Activated naive CD4-positive, alpha-beta T cell treated with anti-CD3 and anti-CD28 coated beads, Interleukin-2, amount 10 ng/mL, durations not matched to agents 7 days and 5 days (primary cell): ENCODE data around the gene AKR1D1.
"Not testable (repeated sequence)": the region's sequence is repeated elsewhere in the genome, so short reads cannot be mapped to it uniquely, and the experiment has no call there.

Experiments used
- CTCF ChIA-PET: fragments of 350-600 bp; sonication (Branson Sonifier 250); formaldehyde crosslinking; loops from one replicate; lab custom pipeline; 2021; ENCODE audit warnings: antibody characterized with exemption; lab: Charles Lee
- DNase-seq: peaks from one replicate; pipeline ENCODE4 v3.0.0-alpha.2; 2020
- H3K27ac Mint-ChIP-seq: one replicate; pipeline ENCODE4 v1.8.0; 2021; ENCODE audit warnings: mild to moderate bottlenecking, moderate library complexity, mixed read lengths
- H3K27me3 Mint-ChIP-seq: one replicate; pipeline ENCODE4 v1.8.0; 2021; ENCODE audit warnings: mild to moderate bottlenecking, mixed read lengths
- H3K36me3 Mint-ChIP-seq: one replicate; pipeline ENCODE4 v1.8.0; 2021; ENCODE audit warnings: mixed read lengths
- H3K4me1 Mint-ChIP-seq: one replicate; pipeline ENCODE4 v1.8.0; 2021; ENCODE audit warnings: mixed read lengths
- H3K4me3 Mint-ChIP-seq: one replicate; pipeline ENCODE4 v1.8.0; 2021; ENCODE audit warnings: mild to moderate bottlenecking, moderate library complexity, mixed read lengths
- H3K9me3 Mint-ChIP-seq: one replicate; pipeline ENCODE4 v1.8.0; 2021; ENCODE audit warnings: mixed read lengths

Gene AKR1D1

DNA sequence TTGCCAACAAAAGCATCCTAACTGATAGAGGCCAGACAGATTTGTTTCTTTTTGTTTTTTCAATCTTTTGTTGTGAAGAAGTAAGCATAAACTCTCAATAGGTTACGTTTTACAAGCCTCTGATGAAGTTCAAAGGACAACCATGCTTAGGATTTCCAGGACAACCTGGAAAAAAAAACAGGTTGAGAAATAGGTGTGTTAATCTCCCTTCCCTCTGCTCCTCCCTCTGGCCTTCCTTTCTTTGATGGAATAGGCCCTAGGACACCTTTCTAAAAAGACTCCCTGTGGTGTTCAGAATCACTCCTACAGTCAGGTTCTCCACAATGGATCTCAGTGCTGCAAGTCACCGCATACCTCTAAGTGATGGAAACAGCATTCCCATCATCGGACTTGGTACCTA lies at the start of gene AKR1D1:
Gene AKR1D1 (plus strand): TSS at position 264 of the 400 bp plus-strand sequence. CDS start 60 bp downstream, at position 324.
- DNase-seq: no peak
- Mint-ChIP-seq H3K4me3 (no peak within 1 kb of the TSS), H3K9me3 (no peaks in the 10 kb centered on the region), H3K27ac (no peak within 1 kb of the TSS), H3K36me3 (no peaks in the 10 kb centered on the region), H3K4me1 (no peaks in the 10 kb centered on the region), H3K27me3 (peaks cover 7% of the 10 kb centered on the region)
- CTCF ChIA-PET: no interaction called here

GRCh38 chr7:138027100-138027499 lies 49.2 kb upstream of the AKR1D1 start:
- no peak overlapping the region for H3K27ac Mint-ChIP-seq
- no peak overlapping the region for H3K4me3 Mint-ChIP-seq
- peaks cover 11% of the 10 kb centered on the region for H3K9me3 Mint-ChIP-seq
- CTCF ChIA-PET: interaction anchor here (1.0 kb wide), 1 partner anchor 9 kb away, joined by 3 read pairs; no protein-coding TSS in a partner anchor
- no peak for DNase-seq
- peaks cover 11% of the 10 kb centered on the region for H3K4me1 Mint-ChIP-seq
- peaks cover 5% of the 10 kb centered on the region for H3K36me3 Mint-ChIP-seq
- peaks cover 9% of the 10 kb centered on the region for H3K27me3 Mint-ChIP-seq

DNA sequence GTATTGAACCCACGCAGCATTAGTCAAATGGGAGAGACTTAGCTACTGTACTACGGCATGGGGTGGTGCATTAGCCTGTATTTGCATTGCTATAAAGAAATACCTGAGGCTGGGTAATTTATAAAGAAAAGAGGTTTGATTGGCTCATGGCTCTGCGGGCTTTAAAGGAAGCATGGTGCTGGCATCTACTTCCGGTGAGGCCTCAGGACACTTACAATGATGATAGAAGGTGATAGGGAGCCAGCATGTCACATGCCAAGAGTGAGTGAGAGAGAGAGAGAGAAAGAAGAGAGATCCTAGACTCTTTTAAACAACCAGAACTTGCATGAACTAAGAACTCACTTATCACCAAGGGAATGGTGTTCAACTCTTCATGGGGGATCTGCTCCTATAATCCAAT lies 47.1 kb upstream of the AKR1D1 start:
- Mint-ChIP-seq H3K4me3 (no peak overlapping the region), H3K9me3 (peaks cover 9% of the 10 kb centered on the region), H3K36me3 (peaks cover 5% of the 10 kb centered on the region), H3K27ac (no peak overlapping the region), H3K4me1 (peaks cover 5% of the 10 kb centered on the region), H3K27me3 (peaks cover 9% of the 10 kb centered on the region)
- no peak for DNase-seq
- CTCF ChIA-PET: no interaction called here

GRCh38 chr7:138029941-138030340 lies 46.3 kb upstream of the AKR1D1 start:
- peaks cover 9% of the 10 kb centered on the region for H3K9me3 Mint-ChIP-seq
- peaks cover 4% of the 10 kb centered on the region for H3K36me3 Mint-ChIP-seq
- peaks cover 9% of the 10 kb centered on the region for H3K27me3 Mint-ChIP-seq
- DNase-seq: no peak
- H3K27ac Mint-ChIP-seq: no peak overlapping the region
- peaks cover 2% of the 10 kb centered on the region for H3K4me1 Mint-ChIP-seq
- H3K4me3 Mint-ChIP-seq: no peak overlapping the region
- CTCF ChIA-PET: no interaction called here

DNA sequence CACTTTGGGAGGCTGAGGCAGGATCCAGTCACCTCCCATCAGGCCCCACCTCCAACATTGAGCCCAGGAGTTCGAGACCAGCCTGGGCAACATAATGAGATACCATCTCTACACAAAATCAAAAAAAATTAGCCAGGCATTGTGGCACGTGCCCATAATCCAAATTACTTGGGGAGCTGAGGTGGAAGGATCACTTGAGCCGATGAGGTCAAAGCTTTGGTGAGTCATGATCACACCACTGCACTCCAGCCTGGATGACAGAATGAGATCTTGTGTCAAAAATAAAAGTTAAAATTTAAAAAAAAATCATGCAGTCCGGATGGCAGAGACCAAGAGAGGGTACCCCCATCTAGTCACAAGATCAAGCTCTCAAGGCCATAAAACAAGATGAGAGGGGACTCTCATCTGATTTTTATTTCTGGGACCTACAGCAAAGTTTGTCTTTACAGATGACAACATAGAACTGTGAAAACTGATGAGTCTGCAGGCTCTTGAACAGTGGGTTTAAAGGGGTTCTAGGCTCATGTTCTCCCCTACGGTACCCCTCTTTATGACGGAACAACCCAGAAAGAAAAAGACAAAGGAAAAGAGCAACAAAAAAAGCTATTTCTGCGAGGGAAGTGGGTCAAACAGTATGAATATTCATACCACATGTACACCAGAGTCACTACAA lies 45.4 kb upstream of the AKR1D1 start:
- Mint-ChIP-seq H3K4me1 (no peaks in the 10 kb centered on the region), H3K27me3 (peaks cover 9% of the 10 kb centered on the region), H3K9me3 (peaks cover 9% of the 10 kb centered on the region), H3K27ac (no peak overlapping the region), H3K4me3 (no peak overlapping the region), H3K36me3 (no peaks in the 10 kb centered on the region)
- DNase-seq: no peak
- CTCF ChIA-PET: no interaction called here

DNA sequence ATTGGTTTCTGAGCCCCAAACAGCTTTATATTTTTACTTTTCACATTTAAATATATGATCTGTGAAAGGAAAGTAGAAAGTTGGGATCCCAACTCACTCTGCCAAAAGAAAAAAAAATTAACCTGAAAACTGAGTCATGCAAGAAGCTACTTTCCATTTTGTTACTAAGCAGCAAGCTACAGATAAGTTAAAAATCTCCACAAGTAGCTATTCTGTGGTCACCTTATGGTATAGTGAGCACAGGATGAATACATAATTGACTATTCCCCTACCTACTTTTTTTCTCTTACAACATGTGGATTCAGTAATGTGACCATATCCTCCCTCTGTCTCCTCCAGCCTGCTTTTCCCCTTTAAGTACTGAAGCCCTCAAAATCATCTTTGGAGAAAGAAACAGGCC lies 44.1 kb upstream of the AKR1D1 start:
- DNase-seq: no peak
- H3K27me3 Mint-ChIP-seq: peaks cover 9% of the 10 kb centered on the region
- H3K4me1 Mint-ChIP-seq: no peaks in the 10 kb centered on the region
- H3K27ac Mint-ChIP-seq: no peak overlapping the region
- CTCF ChIA-PET: interaction anchor here (0.8 kb wide), 1 partner anchor 25 kb away, joined by 4 read pairs; no protein-coding TSS in a partner anchor
- no peak overlapping the region for H3K4me3 Mint-ChIP-seq
- peaks cover 10% of the 10 kb centered on the region for H3K9me3 Mint-ChIP-seq
- peaks cover 4% of the 10 kb centered on the region for H3K36me3 Mint-ChIP-seq

GRCh38 chr7:138032770-138033169 lies 43.5 kb upstream of the AKR1D1 start:
- no peak overlapping the region for H3K27ac Mint-ChIP-seq
- DNase-seq: no peak
- H3K9me3 Mint-ChIP-seq: peaks cover 10% of the 10 kb centered on the region
- H3K36me3 Mint-ChIP-seq: peaks cover 4% of the 10 kb centered on the region
- H3K27me3 Mint-ChIP-seq: peaks cover 9% of the 10 kb centered on the region
- CTCF ChIA-PET: interaction anchor here (0.8 kb wide), 1 partner anchor 25 kb away, joined by 4 read pairs; no protein-coding TSS in a partner anchor
- H3K4me1 Mint-ChIP-seq: no peaks in the 10 kb centered on the region
- H3K4me3 Mint-ChIP-seq: no peak overlapping the region

GRCh38 chr7:138033241-138033640 lies 43.0 kb upstream of the AKR1D1 start:
- Mint-ChIP-seq H3K27ac (no peak overlapping the region), H3K27me3 (peaks cover 9% of the 10 kb centered on the region), H3K4me1 (no peaks in the 10 kb centered on the region), H3K9me3 (peaks cover 10% of the 10 kb centered on the region), H3K4me3 (no peak overlapping the region), H3K36me3 (peaks cover 4% of the 10 kb centered on the region)
- no peak for DNase-seq
- CTCF ChIA-PET: no interaction called here

DNA sequence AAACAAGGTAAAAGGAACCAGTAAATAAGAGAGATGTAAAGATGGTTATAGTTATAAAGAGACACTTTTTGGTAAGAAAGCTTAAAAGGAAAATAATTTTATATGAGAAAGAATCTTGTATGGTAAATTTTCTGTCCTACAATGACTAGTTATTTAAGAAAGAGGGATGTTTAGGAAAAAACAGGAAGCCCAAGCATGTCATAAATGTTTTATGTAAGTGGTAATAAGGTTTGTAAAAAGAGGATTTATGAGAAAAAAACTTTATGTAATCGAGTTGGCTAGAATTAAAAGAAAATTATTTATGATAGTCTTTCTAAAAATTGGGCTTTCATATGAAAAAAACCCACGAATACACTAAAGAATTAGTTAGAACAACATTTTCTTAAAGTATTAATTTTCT lies 40.1 kb upstream of the AKR1D1 start:
- Mint-ChIP-seq H3K27me3 (peaks cover 8% of the 10 kb centered on the region), H3K4me3 (no peak overlapping the region), H3K27ac (no peak overlapping the region), H3K9me3 (peaks cover 13% of the 10 kb centered on the region), H3K4me1 (no peaks in the 10 kb centered on the region), H3K36me3 (peaks cover 4% of the 10 kb centered on the region)
- no peak for DNase-seq
- CTCF ChIA-PET: no interaction called here

DNA sequence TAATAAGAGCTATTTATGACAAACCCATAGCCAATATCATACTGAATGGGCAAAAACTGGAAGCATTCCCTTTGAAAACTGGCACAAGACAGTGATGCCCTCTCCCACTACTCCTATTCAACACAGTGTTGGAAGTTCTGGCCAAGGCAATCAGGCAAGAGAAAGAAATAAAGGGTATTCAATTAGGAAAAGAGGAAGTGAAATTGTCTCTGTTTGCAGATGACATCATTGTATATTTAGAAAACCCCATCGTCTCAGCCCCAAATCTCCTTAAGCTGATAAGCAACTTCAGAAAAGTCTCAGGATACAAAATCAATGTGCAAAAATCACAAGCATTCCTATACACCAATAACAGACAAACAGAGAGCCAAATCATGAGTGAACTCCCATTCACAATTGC lies 36.2 kb upstream of the AKR1D1 start:
- H3K9me3 Mint-ChIP-seq, H3K36me3 Mint-ChIP-seq, H3K4me1 Mint-ChIP-seq, CTCF ChIA-PET, H3K27ac Mint-ChIP-seq, H3K4me3 Mint-ChIP-seq, DNase-seq: not testable (repeated sequence)
- peaks cover 10% of the 10 kb centered on the region for H3K27me3 Mint-ChIP-seq

DNA sequence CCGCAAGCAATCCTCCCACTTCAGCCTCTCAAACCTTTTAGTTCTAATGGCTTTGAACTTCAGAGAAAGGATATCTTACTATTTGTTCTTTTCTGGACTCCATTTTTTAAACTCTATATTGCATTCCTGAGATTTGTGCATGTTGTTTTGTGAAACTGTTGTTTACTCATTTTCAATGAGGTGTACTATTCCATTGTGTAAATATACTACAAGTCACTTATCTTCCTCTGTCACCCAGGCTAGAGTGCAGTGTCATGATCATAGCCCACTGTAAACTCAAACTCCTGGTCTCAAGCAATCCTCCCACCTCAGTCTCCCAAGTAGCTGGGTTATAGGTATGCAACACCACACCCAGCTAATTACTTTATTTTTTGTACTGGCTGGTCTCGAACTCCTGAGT lies 31.4 kb upstream of the AKR1D1 start:
- Mint-ChIP-seq H3K4me3 (no peak overlapping the region), H3K36me3 (no peaks in the 10 kb centered on the region), H3K4me1 (no peaks in the 10 kb centered on the region), H3K27me3 (peaks cover 9% of the 10 kb centered on the region), H3K9me3 (no peaks in the 10 kb centered on the region), H3K27ac (no peak overlapping the region)
- CTCF ChIA-PET: no interaction called here
- DNase-seq: no peak

DNA sequence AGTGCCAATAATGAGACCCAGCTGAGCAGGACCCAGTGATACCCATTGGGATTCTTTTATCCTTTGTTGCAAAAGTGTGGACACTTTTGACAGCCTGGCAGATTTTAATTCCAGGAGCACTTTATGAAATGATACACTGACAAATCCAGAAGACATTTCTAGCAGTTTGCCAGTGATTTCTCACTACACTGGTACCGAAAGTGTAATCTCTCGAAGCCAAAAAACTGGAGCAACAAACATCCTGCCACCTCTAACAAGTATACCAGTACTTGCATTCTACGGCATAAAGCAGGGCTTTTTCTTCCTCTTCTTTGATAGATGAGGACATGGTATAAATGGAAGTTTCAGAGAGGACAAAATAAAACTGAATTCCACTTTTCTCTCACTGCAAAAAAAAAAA lies 28.4 kb upstream of the AKR1D1 start:
- DNase-seq: no peak
- CTCF ChIA-PET: no interaction called here
- Mint-ChIP-seq H3K36me3 (no peaks in the 10 kb centered on the region), H3K9me3 (peaks cover 8% of the 10 kb centered on the region), H3K27ac (no peak overlapping the region), H3K4me3 (no peak overlapping the region), H3K27me3 (peaks cover 9% of the 10 kb centered on the region), H3K4me1 (no peaks in the 10 kb centered on the region)

GRCh38 chr7:138049505-138050116 lies 26.6 kb upstream of the AKR1D1 start:
- CTCF ChIA-PET: no interaction called here
- H3K9me3 Mint-ChIP-seq: peaks cover 8% of the 10 kb centered on the region
- no peak overlapping the region for H3K4me3 Mint-ChIP-seq
- H3K27me3 Mint-ChIP-seq: peaks cover 4% of the 10 kb centered on the region
- no peaks in the 10 kb centered on the region for H3K4me1 Mint-ChIP-seq
- no peaks in the 10 kb centered on the region for H3K36me3 Mint-ChIP-seq
- DNase-seq: no peak
- H3K27ac Mint-ChIP-seq: no peak overlapping the region

DNA sequence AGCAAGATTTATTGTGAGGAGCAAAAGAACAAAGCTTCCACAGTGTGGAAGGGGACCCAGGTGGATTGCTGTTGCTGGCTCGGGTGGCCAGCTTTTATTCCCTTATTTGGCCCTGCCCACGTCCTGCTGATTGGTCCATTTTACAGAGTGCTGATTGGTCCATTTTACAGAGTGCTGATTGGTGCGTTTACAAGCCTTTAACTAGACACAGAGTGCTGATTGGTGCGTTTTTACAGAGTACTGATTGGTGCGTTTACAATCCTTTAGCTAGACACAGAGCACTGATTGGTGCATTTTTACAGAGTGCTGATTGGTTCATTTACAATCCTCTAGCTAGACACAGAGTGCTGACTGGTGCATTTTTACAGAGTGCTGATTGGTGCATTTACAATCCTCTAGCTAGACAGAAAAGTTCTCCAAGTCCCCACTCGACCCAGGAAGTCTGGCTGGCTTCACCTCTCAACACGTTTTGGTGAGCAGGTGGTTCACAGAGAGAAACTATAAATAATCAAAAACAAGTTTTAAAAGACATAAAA lies 24.5 kb upstream of the AKR1D1 start:
- H3K27ac Mint-ChIP-seq, DNase-seq, CTCF ChIA-PET, H3K36me3 Mint-ChIP-seq, H3K4me3 Mint-ChIP-seq, H3K9me3 Mint-ChIP-seq, H3K27me3 Mint-ChIP-seq, H3K4me1 Mint-ChIP-seq: not testable (repeated sequence)

DNA sequence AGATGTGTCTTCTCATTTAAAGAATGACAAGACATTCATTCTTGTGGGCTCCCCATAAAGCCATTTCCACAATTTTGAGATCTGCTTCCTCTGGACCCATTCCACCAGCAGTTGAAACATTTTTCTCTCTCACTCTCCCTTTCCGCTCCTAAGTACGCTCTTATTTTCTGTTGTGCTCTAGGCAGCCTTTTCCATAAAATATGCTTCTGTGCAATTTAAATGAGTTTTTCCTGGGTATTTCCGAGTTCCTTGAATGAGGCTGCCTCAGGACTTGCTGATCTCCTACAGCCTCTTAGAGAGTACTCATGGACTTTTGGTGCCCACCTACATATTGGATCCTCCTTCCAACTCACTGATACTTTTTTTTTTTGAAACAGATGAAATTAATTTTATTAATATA lies 23.6 kb upstream of the AKR1D1 start:
- no peak for DNase-seq
- peaks cover 8% of the 10 kb centered on the region for H3K9me3 Mint-ChIP-seq

More for the DNA sequence above, 23.6 kb upstream of the AKR1D1 start:
- Mint-ChIP-seq H3K27me3 (peaks cover 4% of the 10 kb centered on the region), H3K4me3 (no peak overlapping the region), H3K27ac (no peak overlapping the region), H3K36me3 (no peaks in the 10 kb centered on the region), H3K4me1 (no peaks in the 10 kb centered on the region)
- CTCF ChIA-PET: no interaction called here
